ENCODE data around the gene TMEM132A.

DNA sequence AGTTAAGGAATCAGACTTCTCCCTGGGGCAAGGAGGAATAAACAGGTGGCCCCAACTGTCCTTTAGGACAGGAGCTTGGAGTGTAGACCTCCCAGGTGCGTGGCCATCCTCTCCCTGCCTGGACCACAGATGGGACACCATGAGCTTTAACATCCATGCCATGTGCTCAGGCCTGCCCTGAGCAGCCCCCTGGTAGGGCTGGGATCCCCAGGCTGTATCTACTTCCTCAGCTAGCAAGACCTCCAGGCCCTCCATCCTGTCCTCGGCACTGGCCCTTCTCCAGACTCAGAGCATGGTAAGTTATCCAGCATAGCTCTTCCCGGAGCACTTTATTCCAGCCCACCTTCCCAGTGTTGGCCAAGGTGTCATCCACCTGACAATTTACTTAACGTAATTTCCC lies 53.0 kb downstream of the TMEM132A start:
- TF ChIP-seq, protein P1, sequence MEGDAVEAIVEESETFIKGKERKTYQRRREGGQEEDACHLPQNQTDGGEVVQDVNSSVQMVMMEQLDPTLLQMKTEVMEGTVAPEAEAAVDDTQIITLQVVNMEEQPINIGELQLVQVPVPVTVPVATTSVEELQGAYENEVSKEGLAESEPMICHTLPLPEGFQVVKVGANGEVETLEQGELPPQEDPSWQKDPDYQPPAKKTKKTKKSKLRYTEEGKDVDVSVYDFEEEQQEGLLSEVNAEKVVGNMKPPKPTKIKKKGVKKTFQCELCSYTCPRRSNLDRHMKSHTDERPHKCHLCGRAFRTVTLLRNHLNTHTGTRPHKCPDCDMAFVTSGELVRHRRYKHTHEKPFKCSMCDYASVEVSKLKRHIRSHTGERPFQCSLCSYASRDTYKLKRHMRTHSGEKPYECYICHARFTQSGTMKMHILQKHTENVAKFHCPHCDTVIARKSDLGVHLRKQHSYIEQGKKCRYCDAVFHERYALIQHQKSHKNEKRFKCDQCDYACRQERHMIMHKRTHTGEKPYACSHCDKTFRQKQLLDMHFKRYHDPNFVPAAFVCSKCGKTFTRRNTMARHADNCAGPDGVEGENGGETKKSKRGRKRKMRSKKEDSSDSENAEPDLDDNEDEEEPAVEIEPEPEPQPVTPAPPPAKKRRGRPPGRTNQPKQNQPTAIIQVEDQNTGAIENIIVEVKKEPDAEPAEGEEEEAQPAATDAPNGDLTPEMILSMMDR (IDR thresholded peaks at IDR 0.05; ENCODE audit: low read depth, low read length, missing input control) = no peak
- no peak for TF ChIP-seq TAF1 (conservative IDR thresholded peaks at IDR 0.05)
- no peak for TF ChIP-seq JUND (IDR thresholded peaks at IDR 0.05)
- no peak for TF ChIP-seq SP1 (IDR thresholded peaks at IDR 0.05)
